GM12872 (cell line): Measurements from ENCODE around the gene GPRASP2.
A peak's percentile ranks its signal among the peaks of the same experiment; 100 is the strongest.

Experiments
- CTCF ChIP-seq: IDR thresholded peaks from 3 replicates; pipeline ENCODE4 v1.5.1; 2011; ENCODE audit warnings: low read depth, mild to moderate bottlenecking, low read length, moderate library complexity; ENCODE audit not compliant: insufficient read depth

Gene GPRASP2

GRCh38 chrX:102708900-102709299 is 3.3 kb upstream of the GPRASP2 start:
- TF ChIP-seq CTCF, result no peak

GRCh38 chrX:102711872-102712215 is 404 bp upstream of the GPRASP2 start:
- TF ChIP-seq CTCF, result no peak

- TF ChIP-seq CTCF, result peak; percentile 10; the same call in 1 of the 3 replicates
These were observed 855 bp downstream of the GPRASP2 start for GRCh38 chrX:102712981-102713625.

- no peak for TF ChIP-seq CTCF
These were observed 2.7 kb downstream of the GPRASP2 start for GRCh38 chrX:102714994-102715393.

GRCh38 chrX:102715967-102716366 is 3.7 kb downstream of the GPRASP2 start:
- no peak for TF ChIP-seq CTCF

GRCh38 chrX:102720237-102721168 is 8.3 kb downstream of the GPRASP2 start, which contains the start of gene GPRASP3:
Gene GPRASP3, plus strand, starts transcription at chrX:102720743. Its CDS starts 28,253 bp downstream, at chrX:102748996.
- TF ChIP-seq CTCF, result no peak

GRCh38 chrX:102723456-102723855 is 11.2 kb downstream of the GPRASP2 start:
- no peak for TF ChIP-seq CTCF
